Panc1 (cell line): ENCODE measurements around the gene ZER1. TPM values are rescaled to one million over a fixed set of nuclear protein-coding genes. Genes with fewer than 3 reads are reported as not detected.

ENCODE experiments used
- ATAC-seq: fragments of 200-7000 bp; cut with Tn5 transposase; 2 replicates; pipeline ENCODE4 v1.9.1; 2020; ENCODE audit warnings: mild to moderate bottlenecking, moderate library complexity
- BruUV-seq: library from RNA; stranded (reverse); fragments of 400-500 nt; replicated peaks from 2 replicates; lab custom pipeline; 2021; lab: Mats Ljungman, UMichigan
- CTCF ChIA-PET: fragments of 300-600 bp; sonication (Branson Sonifier 250); formaldehyde crosslinking; loops from one replicate; lab custom pipeline; 2022; ENCODE audit warnings: antibody characterized with exemption; lab: Charles Lee
- POLR2A ChIA-PET: fragments of 300-600 bp; sonication (Branson Sonifier 250); formaldehyde crosslinking; loops from one replicate; lab custom pipeline; 2022; ENCODE audit warnings: antibody characterized with exemption; lab: Charles Lee
- DNase-seq: peaks from one replicate; pipeline ENCODE4 v3.0.0-alpha.2; 2010; ENCODE audit warnings: low read depth, low spot score
- H3K27ac ChIP-seq: 2 replicates; pipeline ENCODE4 v1.5.1; 2011; ENCODE audit warnings: mild to moderate bottlenecking, low read length, inconsistent platforms
- H3K27me3 ChIP-seq: fragments of 200-500 bp; sonication (Bioruptor generic); 2 replicates; pipeline ENCODE4 v1.6.0; 2014; ENCODE audit warnings: low read length, inconsistent platforms; ENCODE audit not compliant: control insufficient read depth, insufficient read depth
- H3K36me3 ChIP-seq: fragments of 200-500 bp; sonication (Bioruptor generic); 2 replicates; pipeline ENCODE4 v1.5.1; 2014; ENCODE audit warnings: inconsistent platforms, mild to moderate bottlenecking, low read length, moderate library complexity; ENCODE audit not compliant: control insufficient read depth, insufficient read depth
- H3K4me1 ChIP-seq: 2 replicates; pipeline ENCODE4 v1.5.1; 2011; ENCODE audit warnings: inconsistent platforms, mild to moderate bottlenecking, low read length, moderate library complexity; ENCODE audit not compliant: control insufficient read depth, insufficient read depth
- H3K4me3 ChIP-seq, 2 experiments: 2 replicates each; pipeline ENCODE4 v1.5.1; 2011 to 2012; ENCODE audit warnings: low read depth in 2 of 2, low read length in 2 of 2, mild to moderate bottlenecking in 2 of 2, inconsistent platforms in 1 of 2, moderate library complexity in 1 of 2
- H3K9me3 ChIP-seq: fragments of 200-500 bp; sonication (Bioruptor generic); 2 replicates; pipeline ENCODE4 v1.5.1; 2014; ENCODE audit warnings: low read depth, mild to moderate bottlenecking, inconsistent platforms, low read length, moderate library complexity; ENCODE audit not compliant: control insufficient read depth, insufficient read depth
- POLR2AphosphoS5 ChIP-seq: IDR thresholded peaks from 2 replicates; pipeline ENCODE4 v1.6.1; 2012; ENCODE audit warnings: mild to moderate bottlenecking, low read depth, low read length, moderate library complexity
- SIN3A ChIP-seq: IDR thresholded peaks from 2 replicates; pipeline ENCODE4 v1.6.1; 2012; ENCODE audit warnings: low read depth, mild to moderate bottlenecking, low read length, moderate library complexity, borderline replicate concordance; ENCODE audit not compliant: insufficient read depth
- TCF7L2 ChIP-seq: IDR thresholded peaks from 2 replicates; pipeline ENCODE4 v1.6.1; 2011; ENCODE audit warnings: mild to moderate bottlenecking, low read depth, low read length, inconsistent platforms
- in situ Hi-C: cut with HindIII; loops from 2 replicates; pipeline ENCODE4 v1.10.0; 2016; ENCODE audit warnings: low sequenced_read_pairs, low pct_unique_long_range_greater_than_20kb
- intact Hi-C: fragments of 100-400 bp; cut with micrococcal nuclease; formaldehyde crosslinking; loops from one replicate; pipeline ENCODE4 v1.10.0; 2022; ENCODE audit not compliant: unreplicated experiment
- total RNA-seq: library from RNA; stranded (reverse); gene quantifications from one replicate; pipeline ENCODE4 v1.2.1, GENCODE V29; 2021; ENCODE audit not compliant: unreplicated experiment
- TF ChIP-seq, protein P1 (sequence below), 2 experiments: IDR thresholded peaks; 2 replicates each; pipeline ENCODE4 v1.6.1; 2011 to 2012; ENCODE audit warnings: low read depth in 2 of 2, control low read depth in 1 of 2, low read length in 1 of 2, mild to moderate bottlenecking in 1 of 2, moderate library complexity in 1 of 2; ENCODE audit not compliant: insufficient read depth in 1 of 2
- TF ChIP-seq, protein P2 (sequence below): fragments of 450-650 bp; IDR thresholded peaks from 2 replicates; pipeline ENCODE4 v1.5.1; 2017; ENCODE audit warnings: mild to moderate bottlenecking

The ZER1 gene
- total RNA-seq, 1 experiment from 2014 or later: 16.2 TPM

DNA sequence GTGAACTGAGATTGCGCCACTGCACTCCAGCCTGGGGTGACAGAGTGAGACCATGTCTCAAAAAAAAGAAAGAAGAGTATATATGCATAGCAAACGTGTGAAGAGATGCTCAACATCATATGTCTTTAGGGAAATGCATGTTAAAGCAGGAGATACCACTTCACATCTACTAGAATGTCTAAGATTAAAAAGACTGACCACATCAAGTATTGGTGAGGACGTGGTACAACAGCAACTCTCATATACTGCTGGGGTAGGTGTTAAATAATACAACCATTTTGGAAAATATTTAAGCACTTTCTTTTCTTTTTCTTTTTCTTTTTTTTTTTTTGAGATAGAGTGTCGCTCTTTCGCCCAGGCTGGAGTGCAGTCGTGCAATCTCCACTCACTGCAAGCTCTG, 13.7 kb upstream of the ZER1 start:
- ChIA-PET CTCF (no interaction called here), POLR2A (interaction anchor here (0.6 kb wide), 1 partner anchor 94 kb away, joined by 7 read pairs; no protein-coding TSS in a partner anchor)
- intact Hi-C loops (no loop called here), in situ Hi-C loops (no loop called here)
- peaks cover 10% of the 10 kb centered on the region for H3K4me1 ChIP-seq
- H3K27ac ChIP-seq: no peak overlapping the region
- H3K36me3 ChIP-seq: no peaks in the 10 kb centered on the region; the same call in 1 of the 2 replicates
- H3K4me3 ChIP-seq: no peak overlapping the region
- ATAC-seq (no peak), DNase-seq (no peak)
- H3K27me3 ChIP-seq: no peaks in the 10 kb centered on the region
- BruUV-seq: no TSS peak
- TF ChIP-seq POLR2AphosphoS5 (no peak), SIN3A (no peak), TCF7L2 (no peak)
- TF ChIP-seq, protein P1, sequence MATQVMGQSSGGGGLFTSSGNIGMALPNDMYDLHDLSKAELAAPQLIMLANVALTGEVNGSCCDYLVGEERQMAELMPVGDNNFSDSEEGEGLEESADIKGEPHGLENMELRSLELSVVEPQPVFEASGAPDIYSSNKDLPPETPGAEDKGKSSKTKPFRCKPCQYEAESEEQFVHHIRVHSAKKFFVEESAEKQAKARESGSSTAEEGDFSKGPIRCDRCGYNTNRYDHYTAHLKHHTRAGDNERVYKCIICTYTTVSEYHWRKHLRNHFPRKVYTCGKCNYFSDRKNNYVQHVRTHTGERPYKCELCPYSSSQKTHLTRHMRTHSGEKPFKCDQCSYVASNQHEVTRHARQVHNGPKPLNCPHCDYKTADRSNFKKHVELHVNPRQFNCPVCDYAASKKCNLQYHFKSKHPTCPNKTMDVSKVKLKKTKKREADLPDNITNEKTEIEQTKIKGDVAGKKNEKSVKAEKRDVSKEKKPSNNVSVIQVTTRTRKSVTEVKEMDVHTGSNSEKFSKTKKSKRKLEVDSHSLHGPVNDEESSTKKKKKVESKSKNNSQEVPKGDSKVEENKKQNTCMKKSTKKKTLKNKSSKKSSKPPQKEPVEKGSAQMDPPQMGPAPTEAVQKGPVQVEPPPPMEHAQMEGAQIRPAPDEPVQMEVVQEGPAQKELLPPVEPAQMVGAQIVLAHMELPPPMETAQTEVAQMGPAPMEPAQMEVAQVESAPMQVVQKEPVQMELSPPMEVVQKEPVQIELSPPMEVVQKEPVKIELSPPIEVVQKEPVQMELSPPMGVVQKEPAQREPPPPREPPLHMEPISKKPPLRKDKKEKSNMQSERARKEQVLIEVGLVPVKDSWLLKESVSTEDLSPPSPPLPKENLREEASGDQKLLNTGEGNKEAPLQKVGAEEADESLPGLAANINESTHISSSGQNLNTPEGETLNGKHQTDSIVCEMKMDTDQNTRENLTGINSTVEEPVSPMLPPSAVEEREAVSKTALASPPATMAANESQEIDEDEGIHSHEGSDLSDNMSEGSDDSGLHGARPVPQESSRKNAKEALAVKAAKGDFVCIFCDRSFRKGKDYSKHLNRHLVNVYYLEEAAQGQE (IDR thresholded peaks at IDR 0.05; ENCODE audit: insufficient read depth in 1 of 2, low read depth in 2 of 2, low read length in 1 of 2): no peak
- TF ChIP-seq, protein P2, sequence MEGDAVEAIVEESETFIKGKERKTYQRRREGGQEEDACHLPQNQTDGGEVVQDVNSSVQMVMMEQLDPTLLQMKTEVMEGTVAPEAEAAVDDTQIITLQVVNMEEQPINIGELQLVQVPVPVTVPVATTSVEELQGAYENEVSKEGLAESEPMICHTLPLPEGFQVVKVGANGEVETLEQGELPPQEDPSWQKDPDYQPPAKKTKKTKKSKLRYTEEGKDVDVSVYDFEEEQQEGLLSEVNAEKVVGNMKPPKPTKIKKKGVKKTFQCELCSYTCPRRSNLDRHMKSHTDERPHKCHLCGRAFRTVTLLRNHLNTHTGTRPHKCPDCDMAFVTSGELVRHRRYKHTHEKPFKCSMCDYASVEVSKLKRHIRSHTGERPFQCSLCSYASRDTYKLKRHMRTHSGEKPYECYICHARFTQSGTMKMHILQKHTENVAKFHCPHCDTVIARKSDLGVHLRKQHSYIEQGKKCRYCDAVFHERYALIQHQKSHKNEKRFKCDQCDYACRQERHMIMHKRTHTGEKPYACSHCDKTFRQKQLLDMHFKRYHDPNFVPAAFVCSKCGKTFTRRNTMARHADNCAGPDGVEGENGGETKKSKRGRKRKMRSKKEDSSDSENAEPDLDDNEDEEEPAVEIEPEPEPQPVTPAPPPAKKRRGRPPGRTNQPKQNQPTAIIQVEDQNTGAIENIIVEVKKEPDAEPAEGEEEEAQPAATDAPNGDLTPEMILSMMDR: no peak
- H3K9me3 ChIP-seq: no peaks in the 10 kb centered on the region

DNA sequence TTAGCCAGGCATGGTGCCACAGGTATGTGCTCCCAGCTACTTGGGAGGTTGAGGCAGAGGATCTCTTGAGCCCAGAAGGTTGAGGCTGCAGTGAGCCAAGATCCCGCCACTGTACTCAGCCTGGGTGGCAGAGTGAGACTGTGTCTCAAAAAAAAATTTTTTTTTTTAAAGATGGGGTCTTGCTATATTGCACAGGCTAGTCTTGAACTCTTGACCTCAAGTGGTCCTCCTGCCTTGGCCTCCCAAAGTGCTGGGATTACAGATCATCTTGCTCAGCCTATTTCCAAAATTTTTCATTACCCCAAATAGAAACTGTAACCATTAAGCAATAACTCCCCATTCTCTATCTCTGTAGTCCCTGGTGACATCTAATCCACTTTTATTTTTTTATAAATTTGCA, 10.9 kb upstream of the ZER1 start:
- H3K27me3 ChIP-seq: no peaks in the 10 kb centered on the region
- ATAC-seq (no peak), DNase-seq (no peak)
- H3K4me3 ChIP-seq: no peak overlapping the region
- peaks cover under 1% of the 10 kb centered on the region for H3K4me1 ChIP-seq
- intact Hi-C loops: no loop called here
- H3K9me3 ChIP-seq: no peaks in the 10 kb centered on the region
- H3K27ac ChIP-seq: no peak overlapping the region
- H3K36me3 ChIP-seq: no peaks in the 10 kb centered on the region; the same call in 1 of the 2 replicates
- ChIA-PET CTCF (no interaction called here), POLR2A (no interaction called here)
- TF ChIP-seq POLR2AphosphoS5: no peak
- TF ChIP-seq, protein P2: no peak
- TF ChIP-seq SIN3A: no peak
- TF ChIP-seq, protein P1 (IDR thresholded peaks at IDR 0.05; ENCODE audit: insufficient read depth in 1 of 2, low read depth in 2 of 2, low read length in 1 of 2): no peak
- TF ChIP-seq TCF7L2: no peak
- no TSS peak for BruUV-seq
- in situ Hi-C loops: no loop called here
